Sigmoid colon (tissue), 4 donors: Measurements from ENCODE around the gene TBX3.

Experiments used
- CTCF ChIP-seq, 4 experiments: fragments of 450-650 bp in 3 of 4; fragments of 200-600 bp in 1 of 4; IDR thresholded peaks; one replicate each; pipeline ENCODE4 v1.5.1; 2016 to 2019; ENCODE audit warnings: antibody characterized with exemption in 4 of 4, mild to moderate bottlenecking in 3 of 4, moderate library complexity in 2 of 4
- POLR2A ChIP-seq, 2 donors: fragments of 450-650 bp; IDR thresholded peaks; one replicate each; pipeline ENCODE4 v1.6.1; 2016; ENCODE audit warnings: antibody characterized with exemption in 2 of 2, mild to moderate bottlenecking in 2 of 2, moderate library complexity in 2 of 2
- POLR2AphosphoS5 ChIP-seq, 4 donors: sonication (generic); formaldehyde crosslinking; IDR thresholded peaks; one replicate each; pipeline ENCODE4 v1.6.1; 2017; ENCODE audit warnings: antibody characterized with exemption in 4 of 4

GRCh38 chr12:114656906-114657596 lies 26.9 kb downstream of the TBX3 start:
- TF ChIP-seq CTCF (IDR thresholded peaks at IDR 0.05) = no peak
- TF ChIP-seq POLR2AphosphoS5 (IDR thresholded peaks at IDR 0.05) = no peak
- TF ChIP-seq POLR2A (IDR thresholded peaks at IDR 0.05) = no peak
